Skeletal muscle tissue (tissue), 4 donors: ENCODE measurements around the gene GRHL3. TPM values are rescaled to one million over a fixed set of nuclear protein-coding genes. Genes with fewer than 3 reads are reported as not detected.
"Not testable (repeated sequence)": the region's sequence is repeated elsewhere in the genome, so short reads cannot be mapped to it uniquely, and the experiment has no call there.

Experiments
- H3K27ac ChIP-seq: one replicate; pipeline ENCODE4 v1.7.0; 2013; ENCODE audit warnings: mild to moderate bottlenecking, low read depth, low read length, inconsistent platforms
- H3K27me3 ChIP-seq, 3 donors: one replicate each; pipeline ENCODE4 v1.7.0; 2013; ENCODE audit warnings: low read length in 3 of 3; ENCODE audit not compliant: control insufficient read depth in 3 of 3, insufficient read depth in 3 of 3
- H3K36me3 ChIP-seq, 3 donors: one replicate each; pipeline ENCODE4 v1.7.0; 2013; ENCODE audit warnings: low read length in 3 of 3; ENCODE audit not compliant: control insufficient read depth in 3 of 3, insufficient read depth in 3 of 3
- H3K4me1 ChIP-seq, 3 donors: one replicate each; pipeline ENCODE4 v1.7.0; 2013; ENCODE audit warnings: low read length in 3 of 3, mild to moderate bottlenecking in 3 of 3; ENCODE audit not compliant: control insufficient read depth in 3 of 3, insufficient read depth in 3 of 3
- H3K4me3 ChIP-seq, 3 donors: one replicate each; pipeline ENCODE4 v1.7.0; 2013; ENCODE audit warnings: low read length in 3 of 3
- H3K9ac ChIP-seq, 3 donors: one replicate each; pipeline ENCODE4 v1.7.0; 2013; ENCODE audit warnings: low read length in 3 of 3, mild to moderate bottlenecking in 3 of 3, moderate library complexity in 2 of 3, low read depth in 1 of 3
- H3K9me3 ChIP-seq, 3 donors: one replicate each; pipeline ENCODE4 v1.7.0; 2013; ENCODE audit warnings: low read length in 3 of 3; ENCODE audit not compliant: control insufficient read depth in 3 of 3
- total RNA-seq: library from RNA; depleted of rRNA; stranded (reverse); fragments of >200 nt; gene quantifications from one replicate; pipeline ENCODE4 v1.2.3, GENCODE V29; 2014
- donor health status: Osteomylitis.

GRHL3 gene
- not detected for total RNA-seq

DNA sequence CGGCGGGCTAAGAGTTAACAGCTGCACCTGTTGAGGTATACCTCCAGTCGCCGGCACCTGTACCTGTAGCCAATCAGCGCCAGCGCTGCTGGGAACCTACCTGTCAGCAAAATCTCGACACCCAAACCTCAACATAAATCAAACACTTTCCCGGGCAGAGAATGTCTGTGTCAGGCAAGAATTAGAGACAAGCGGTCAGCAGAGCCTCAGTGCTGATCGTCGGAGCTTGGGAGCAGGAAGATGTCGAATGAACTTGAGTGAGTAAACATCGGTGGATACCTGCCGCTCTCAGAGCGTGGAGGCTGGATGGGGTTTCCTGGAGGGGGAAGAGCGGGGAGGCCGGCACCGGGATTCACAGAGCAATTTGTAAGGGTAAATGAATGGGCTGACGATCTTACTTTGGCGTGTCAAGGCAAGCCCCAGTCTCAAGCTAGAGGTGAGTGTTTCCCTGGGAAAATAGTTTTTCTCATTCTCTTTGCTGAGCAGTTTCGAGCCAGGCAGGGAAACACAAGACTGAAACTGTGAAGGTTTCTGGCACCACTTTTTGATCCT lies at the start of gene GRHL3:
Gene GRHL3, plus strand, starts transcription at position 46 of the 552 bp plus-strand sequence. Its CDS starts 195 bp downstream, at position 241.
- no peaks in the 10 kb centered on the region for H3K36me3 ChIP-seq

DNA sequence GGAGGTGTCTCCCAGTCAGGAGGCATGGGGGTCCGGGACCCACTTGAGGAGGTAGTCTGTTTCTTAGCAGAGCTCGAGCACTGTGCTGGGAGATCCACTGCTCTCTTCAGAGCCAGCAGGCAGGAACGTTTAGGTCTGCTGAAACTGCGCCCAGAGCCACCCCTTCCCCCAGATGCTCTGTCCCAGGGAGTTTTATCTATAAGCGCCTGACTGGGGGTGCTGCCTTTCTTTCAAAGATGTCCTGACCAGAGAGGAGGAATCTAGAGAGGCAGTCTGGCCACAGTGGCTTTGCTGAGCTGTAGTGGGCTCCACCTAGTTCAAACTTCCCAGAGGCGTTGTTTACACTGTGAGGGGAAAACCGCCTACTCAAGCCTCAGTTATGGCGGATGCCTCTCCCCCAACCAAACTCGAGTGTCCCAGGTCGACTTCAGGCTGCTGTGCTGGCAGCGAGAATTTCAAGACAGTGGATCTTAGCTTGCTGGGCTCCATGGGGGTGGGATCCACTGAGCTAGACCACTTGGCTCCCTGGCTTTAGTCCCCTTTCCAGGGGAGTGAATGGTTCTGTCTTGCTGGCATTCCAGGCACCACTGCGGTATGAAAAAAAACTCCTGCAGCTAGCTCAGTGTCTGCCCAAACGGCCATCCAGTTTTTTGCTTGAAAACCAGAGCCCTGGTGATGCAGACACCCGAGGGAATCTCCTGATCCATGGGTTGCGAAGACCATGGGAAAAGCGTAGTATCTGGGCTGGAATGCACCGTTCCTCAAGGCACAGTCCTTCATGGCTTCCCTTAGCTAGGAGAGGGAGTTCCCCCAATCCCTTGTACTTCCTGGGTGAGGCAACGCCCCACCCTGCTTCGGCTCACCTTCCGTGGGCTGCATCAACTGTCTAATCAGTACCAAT lies 44.7 kb upstream of the GRHL3 start:
- not testable (repeated sequence) for H3K4me1 ChIP-seq, H3K4me3 ChIP-seq, H3K27ac ChIP-seq, H3K9ac ChIP-seq, H3K9me3 ChIP-seq, H3K36me3 ChIP-seq
- peaks cover 0 to 19% (median 11%) of the 10 kb centered on the region in 3 donors for H3K27me3 ChIP-seq

More for the DNA sequence above, at the start of gene GRHL3:
- H3K27ac ChIP-seq = no peak within 1 kb of the TSS
- H3K4me3 ChIP-seq = no peak within 1 kb of the TSS
- no peak within 1 kb of the TSS for H3K9ac ChIP-seq
- H3K4me1 ChIP-seq = peaks cover 13 to 34% (median 19%) of the 10 kb centered on the region in 3 donors
- H3K27me3 ChIP-seq = peaks cover 5 to 37% (median 12%) of the 10 kb centered on the region in 3 donors
- H3K9me3 ChIP-seq = no peaks in the 10 kb centered on the region

DNA sequence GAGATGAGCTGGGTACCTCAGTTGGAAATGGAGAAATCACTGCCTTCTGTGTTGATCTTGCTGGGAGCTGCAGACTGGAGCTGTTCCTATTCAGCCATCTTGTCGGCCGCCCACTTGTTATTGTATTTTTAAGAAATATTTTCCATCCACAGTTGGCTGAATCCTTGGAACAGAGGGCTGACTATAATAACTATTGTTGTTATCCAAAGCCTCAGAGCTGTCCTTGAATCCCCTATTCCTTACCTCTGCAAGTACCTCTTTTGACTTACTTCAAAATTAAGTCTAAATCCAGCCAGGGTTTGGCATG lies 44.1 kb upstream of the GRHL3 start:
- H3K27ac ChIP-seq = no peak overlapping the region
- no peak overlapping the region for H3K4me3 ChIP-seq
- peaks cover 0 to 3% (median 0%) of the 10 kb centered on the region in 3 donors for H3K4me1 ChIP-seq
- H3K9me3 ChIP-seq = peaks cover 0 to 2% (median 0%) of the 10 kb centered on the region in 3 donors
- no peak overlapping the region for H3K9ac ChIP-seq
- H3K27me3 ChIP-seq = peaks cover 0 to 22% (median 11%) of the 10 kb centered on the region in 3 donors
- no peaks in the 10 kb centered on the region for H3K36me3 ChIP-seq

DNA sequence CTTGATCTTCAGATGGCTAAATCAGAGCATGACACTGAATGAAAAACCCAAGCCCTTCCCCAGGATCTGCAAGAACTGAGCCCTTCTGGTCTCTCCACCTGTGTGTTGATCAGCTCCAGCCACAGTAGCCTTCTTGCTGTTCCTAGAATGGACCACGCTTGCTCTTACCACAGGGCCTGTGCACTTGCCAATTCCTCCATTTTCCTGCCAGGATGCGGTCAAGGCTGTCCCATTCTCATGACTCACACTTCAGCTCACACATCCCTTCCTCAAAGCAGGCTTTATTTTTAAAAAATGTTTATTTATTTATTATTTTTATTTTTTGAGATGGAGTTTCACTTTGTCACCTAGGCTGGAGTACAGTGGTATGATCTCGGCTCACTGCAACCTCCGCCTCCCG lies 43.6 kb upstream of the GRHL3 start:
- Histone ChIP-seq H3K9me3 (peaks cover 0 to 2% (median 0%) of the 10 kb centered on the region in 3 donors), H3K27ac (no peak overlapping the region), H3K4me3 (no peak overlapping the region), H3K27me3 (peaks cover 0 to 23% (median 11%) of the 10 kb centered on the region in 3 donors), H3K9ac (no peak overlapping the region), H3K36me3 (no peaks in the 10 kb centered on the region), H3K4me1 (peaks cover 0 to 3% (median 0%) of the 10 kb centered on the region in 3 donors)

DNA sequence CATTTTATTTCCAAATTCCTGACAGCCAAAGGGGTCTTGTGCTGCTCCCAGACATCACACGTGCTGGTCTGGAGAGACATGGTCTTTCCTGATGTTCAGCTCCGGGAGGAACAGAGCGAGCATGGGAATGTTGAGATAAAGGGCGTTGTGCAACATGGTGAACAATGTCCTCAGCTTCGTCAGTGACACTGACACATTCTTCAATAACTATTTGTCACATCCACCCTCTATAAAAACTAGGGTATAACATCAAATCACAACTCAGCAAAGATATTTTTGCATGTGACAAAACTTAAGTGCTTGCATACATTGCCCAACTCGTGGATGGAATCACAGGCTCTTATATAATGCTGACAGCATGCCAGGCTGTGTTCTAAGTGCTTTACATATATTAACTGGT lies 42.4 kb upstream of the GRHL3 start:
- peaks cover 0 to 2% (median 0%) of the 10 kb centered on the region in 3 donors for H3K9me3 ChIP-seq
- H3K27ac ChIP-seq = no peak overlapping the region
- H3K36me3 ChIP-seq = no peaks in the 10 kb centered on the region
- H3K4me1 ChIP-seq = peaks cover 0 to 3% (median 0%) of the 10 kb centered on the region in 3 donors
- peaks cover 0 to 23% (median 11%) of the 10 kb centered on the region in 3 donors for H3K27me3 ChIP-seq
- no peak overlapping the region for H3K4me3 ChIP-seq
- no peak overlapping the region for H3K9ac ChIP-seq

DNA sequence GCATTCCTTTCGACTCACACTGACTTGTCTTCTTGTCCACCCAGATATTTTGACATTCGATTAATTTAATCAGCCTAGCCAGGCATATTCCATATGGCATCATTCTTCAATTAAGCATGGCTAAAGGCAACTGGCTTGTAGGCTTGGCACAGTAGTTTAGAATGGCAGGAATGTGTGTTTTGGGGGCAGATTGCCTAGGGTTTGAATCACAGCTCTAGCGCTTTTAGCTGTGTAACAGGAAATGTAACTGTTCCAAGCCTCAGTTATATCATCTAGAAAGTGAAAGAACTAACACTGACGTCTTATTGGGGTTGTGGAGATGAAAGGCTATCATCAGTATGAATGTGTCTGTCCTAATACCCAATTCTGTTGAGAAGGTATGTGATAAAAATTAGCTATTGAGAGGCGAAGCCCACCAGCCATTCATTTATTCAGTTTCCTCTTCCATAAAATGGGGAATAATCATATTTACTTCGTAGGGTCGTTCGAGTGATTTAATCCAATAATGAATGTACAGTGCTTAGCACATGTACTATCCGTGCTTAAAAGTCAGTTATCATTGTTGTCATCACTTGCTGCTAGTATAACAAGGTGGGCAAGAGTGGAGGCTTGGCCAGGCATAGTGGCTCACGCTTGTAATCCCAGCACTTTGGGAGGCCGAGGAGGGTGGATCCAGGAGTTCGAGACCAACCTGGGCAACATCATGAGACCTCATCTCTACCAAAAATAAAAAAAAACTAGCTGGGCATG lies 41.6 kb upstream of the GRHL3 start:
- Histone ChIP-seq H3K27ac (no peak overlapping the region), H3K4me3 (no peak overlapping the region), H3K4me1 (peaks cover 0 to 3% (median 0%) of the 10 kb centered on the region in 3 donors)

DNA sequence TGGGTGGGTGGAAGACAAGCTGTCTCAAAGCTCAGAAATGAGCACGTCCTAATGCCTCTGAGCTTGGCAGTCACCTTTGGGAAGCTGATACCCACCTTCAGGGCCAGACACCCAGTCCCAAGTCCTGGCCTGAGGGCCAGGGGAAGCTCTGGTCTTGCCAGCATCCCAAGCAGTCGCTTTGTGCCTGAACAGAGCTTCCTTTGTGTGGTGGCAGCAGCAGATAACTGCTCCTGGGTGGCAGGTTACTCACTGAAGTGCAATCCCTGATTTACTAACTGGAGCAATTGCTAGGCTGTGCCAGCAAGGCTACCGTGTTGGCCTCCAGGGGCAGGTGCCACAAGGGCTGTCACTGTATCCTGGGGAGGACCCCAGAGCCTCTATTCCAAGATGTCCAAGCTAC lies 40.4 kb upstream of the GRHL3 start:
- Histone ChIP-seq H3K27ac (no peak overlapping the region), H3K4me1 (peaks cover 0 to 3% (median 0%) of the 10 kb centered on the region in 3 donors), H3K9me3 (peaks cover 0 to 2% (median 0%) of the 10 kb centered on the region in 3 donors), H3K4me3 (no peak overlapping the region), H3K36me3 (no peaks in the 10 kb centered on the region), H3K27me3 (peaks cover 0 to 23% (median 11%) of the 10 kb centered on the region in 3 donors), H3K9ac (no peak overlapping the region)

More for the DNA sequence above, 41.6 kb upstream of the GRHL3 start:
- peaks cover 0 to 23% (median 11%) of the 10 kb centered on the region in 3 donors for H3K27me3 ChIP-seq
- no peaks in the 10 kb centered on the region for H3K36me3 ChIP-seq
- H3K9ac ChIP-seq = no peak overlapping the region
- peaks cover 0 to 2% (median 0%) of the 10 kb centered on the region in 3 donors for H3K9me3 ChIP-seq

DNA sequence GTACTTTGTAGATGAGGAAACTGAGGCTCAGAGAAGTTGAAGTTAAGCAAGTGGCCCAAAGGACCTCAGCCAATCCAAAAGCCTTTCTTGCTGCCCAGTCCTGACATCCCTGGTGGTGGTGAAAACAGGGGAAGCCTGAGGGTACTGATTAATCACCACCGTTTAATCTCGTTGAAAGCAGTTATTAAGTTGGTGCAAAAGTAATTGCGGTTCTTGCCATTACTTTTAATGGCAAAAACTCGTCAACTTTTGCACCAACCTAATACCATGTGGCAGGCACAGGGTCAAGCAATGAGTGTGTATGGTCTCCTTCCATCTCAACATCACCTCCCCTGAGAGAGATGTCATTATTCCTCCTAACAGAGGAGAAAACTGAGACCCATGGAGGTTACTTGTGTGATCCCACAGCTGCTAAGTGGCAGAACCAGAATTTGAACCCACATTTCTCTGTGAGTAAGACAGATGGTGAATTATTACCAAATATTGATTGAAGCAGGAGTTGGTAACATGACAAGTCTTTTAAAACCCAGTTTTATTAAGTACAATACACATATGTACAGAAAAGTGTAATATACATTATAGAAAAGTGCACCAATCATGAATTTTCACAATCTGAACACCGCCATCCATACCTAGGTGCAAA lies 39.4 kb upstream of the GRHL3 start:
- Histone ChIP-seq H3K27ac (no peak overlapping the region), H3K9me3 (peaks cover 0 to 1% (median 0%) of the 10 kb centered on the region in 3 donors), H3K36me3 (no peaks in the 10 kb centered on the region), H3K9ac (no peak overlapping the region), H3K4me3 (no peak overlapping the region), H3K27me3 (peaks cover 0 to 23% (median 10%) of the 10 kb centered on the region in 3 donors), H3K4me1 (peaks cover 0 to 3% (median 0%) of the 10 kb centered on the region in 3 donors)

DNA sequence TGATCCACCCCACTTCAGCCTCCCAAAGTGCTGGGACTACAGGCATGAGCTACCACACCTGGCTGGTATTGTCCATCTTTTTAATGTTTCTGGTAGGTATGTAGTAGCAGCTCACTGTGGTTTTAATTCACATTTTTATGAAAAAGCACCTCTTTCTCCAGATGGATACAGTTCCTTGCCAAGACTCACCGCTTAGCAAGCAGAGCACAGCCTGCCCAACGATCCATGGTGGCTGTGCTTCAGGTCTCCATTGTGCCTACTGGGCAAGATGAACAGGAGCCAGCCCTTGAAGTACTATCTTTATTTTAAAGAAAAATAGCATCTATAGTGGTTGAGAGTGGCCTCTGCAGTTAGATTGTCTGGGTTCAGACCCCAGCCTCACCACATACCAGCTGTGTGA lies 37.6 kb upstream of the GRHL3 start:
- Histone ChIP-seq H3K4me3 (no peak overlapping the region), H3K27ac (no peak overlapping the region), H3K9ac (no peak overlapping the region), H3K9me3 (no peaks in the 10 kb centered on the region), H3K27me3 (peaks cover 0 to 16% (median 0%) of the 10 kb centered on the region in 3 donors), H3K4me1 (peaks cover 0 to 3% (median 0%) of the 10 kb centered on the region in 3 donors), H3K36me3 (no peaks in the 10 kb centered on the region)
